ENCODE results near the gene UBR4.

UBR4 gene

DNA sequence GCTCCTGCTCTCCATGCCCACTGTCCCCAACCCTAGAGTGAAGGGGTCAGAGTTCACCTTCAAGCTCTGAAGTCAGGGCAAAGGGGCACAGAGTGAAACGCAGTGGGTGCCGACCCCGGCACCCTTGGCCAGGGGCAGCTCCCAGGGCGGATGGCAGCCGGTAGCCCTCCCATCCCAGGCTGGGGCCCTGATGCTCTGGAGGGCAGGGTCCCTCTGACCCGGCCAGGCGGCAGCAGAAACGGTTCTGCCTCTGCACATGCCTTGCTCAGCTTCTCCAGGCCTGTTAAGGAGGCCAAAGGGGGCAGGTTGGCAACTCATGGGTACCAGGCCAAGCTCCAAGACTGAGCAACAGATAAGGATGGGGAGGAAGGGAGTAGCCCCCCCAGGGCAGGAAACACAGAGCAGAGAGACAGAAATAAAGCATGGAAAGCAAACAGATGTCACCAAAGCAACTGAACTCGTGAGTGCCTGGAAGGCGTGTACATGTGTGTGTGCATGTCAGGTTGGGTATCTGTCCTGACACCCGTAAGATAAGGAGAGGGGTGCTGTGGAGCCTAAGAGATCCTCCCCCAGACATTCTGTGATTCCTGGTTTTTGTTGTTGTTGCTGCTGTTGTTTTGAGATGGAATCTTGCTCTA is 141.3 kb downstream of the UBR4 start:
- no peak for DNase-seq

DNA sequence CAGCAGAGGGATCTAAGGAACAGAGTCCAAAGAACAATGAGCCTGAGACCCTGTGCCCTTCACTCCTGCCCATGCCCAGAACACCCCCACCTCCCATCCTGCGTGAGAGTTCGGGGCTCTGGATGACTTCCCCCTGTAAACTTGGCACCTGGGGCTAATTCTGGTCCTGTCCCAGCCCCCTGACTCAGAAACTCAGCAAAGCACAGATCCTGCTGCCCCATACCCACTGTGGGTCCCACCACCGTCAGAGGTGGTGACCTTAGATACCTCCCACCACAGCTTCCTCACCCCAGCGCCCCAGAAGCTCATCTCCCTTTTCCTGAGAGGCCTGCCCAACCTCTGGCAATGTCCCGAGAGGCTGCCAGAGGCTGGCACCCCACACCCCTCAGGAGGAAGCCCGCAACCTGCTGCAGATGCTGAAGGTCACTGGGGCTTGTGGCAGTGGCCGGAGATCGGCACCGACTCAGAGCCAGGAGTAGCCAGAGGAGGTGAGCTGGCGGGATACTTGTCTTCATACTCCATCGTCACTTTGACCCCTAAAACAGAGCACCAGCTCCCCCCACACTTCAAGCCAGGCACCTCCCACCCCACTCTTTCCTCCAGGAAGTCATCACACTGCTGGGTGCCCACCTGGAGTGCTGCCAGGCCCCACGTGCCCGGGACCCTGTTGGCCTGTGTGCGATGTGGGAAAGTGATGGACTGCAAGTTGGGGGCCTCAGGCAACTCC is 142.0 kb downstream of the UBR4 start:
- DNase-seq: no peak

DNA sequence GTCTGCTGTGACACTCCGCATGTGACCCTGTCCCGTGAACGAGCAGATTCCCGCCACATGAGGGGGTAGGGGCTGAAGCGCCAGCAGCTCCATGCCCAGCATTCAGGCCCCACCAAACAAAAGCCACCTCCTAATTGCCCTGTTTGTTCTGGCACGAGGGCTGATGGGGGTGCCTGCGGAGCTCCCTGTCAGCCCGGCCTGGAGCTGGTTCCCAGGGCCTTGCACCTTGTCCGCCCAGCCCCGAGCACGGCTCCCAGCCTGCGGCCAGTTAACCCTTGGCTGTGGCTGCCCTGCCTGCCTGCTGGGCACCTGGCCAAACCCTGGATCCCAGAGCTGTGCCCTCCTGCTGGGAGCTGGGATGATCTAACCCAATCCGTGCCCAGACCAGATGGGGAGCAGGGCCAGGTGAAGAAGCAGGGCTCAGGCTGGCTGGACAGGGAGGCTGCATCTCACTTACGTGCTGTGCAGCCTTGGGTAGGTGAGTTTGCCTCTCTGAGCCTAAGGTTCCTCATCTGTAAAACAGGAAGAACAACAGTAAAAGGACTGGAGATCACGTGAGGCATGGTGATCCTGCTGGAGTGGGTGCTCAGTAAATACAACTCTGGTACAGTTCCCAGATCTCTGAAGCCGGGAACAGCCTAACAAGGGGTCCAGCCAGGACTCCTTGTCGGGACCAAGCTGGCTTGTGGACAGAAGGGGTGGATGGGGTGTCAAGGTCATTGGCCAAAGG is 142.7 kb downstream of the UBR4 start:
- DNase-seq: no peak

DNA sequence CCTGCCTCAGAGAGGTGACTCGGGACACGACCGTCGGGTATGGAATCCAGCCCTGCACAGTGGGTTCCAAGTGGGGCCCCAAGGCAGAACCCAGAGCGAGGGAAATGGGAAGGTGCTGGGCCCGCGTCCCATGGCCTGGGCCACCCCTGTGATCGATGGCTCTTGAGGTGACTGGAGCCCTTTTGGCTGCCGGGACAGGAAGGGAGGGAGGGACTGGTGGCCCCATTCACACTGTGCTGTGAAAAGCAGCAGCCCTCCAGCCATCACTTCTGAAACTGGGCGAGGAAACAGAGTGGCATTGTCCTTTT is 143.2 kb downstream of the UBR4 start:
- no peak for DNase-seq

DNA sequence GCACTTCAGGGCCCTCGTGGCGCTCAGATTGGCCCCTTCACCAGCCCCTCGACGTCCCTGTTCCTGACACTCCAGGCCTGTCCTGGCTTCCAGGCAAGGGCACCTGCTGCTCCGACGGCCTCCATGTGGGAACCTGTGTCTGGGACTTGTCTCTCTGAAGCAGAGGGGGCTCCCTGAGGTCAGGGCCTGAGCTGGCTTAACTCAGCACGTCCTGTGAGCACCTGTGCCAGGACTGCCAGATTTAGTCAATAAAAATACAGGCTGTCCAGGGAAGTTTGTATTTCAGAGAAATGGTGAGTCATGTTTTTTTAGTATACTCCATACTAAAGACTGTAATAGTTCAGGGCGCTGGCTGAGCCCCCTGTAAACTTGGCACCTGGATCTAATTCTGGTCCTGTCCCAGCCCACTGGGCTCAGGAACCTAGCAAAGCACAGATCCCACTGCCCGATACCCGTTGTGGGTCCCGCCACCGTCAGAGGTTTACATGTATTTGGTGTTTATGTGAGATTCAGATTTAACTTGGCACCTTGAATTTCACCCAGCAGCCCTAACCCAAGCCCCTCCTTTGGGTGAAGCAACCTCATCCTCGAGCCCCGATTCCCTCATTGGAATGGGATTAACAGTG is 143.7 kb downstream of the UBR4 start:
- DNase-seq: no peak

DNA sequence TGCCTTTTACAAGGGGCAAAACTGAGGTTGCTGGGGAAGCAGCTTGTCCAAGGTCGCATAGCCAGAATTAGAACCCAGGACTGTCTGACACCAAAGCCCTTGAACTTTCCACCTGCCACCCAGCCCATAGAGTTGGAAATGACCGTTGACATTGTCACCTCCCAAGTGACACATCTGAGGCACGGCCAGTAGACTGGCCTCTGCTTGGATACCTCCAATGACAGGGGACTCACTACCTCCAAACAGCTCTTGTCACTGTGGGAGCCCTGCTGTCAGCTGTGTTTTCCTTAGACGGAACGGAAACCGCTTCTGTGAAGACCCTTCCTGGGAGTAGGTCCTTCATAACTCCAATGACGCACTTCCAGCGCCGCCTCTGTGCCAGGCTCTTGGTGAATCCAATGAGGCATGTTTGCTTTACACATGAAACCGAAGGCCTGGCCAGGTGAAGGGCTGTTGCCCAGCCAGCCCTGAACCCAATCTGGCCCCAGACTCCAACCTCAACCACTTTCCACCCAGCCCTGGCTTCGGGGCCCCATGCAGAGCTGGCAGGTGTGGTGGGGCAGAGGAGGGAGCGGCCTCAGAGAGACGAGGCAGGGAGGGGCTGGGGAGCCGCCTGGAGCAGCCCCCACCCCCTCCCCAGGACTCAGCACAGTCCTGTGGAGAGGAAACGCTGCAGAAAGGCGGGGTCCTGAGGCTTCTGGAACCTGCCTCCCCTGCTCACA is 144.4 kb downstream of the UBR4 start:
- no peak for DNase-seq

DNA sequence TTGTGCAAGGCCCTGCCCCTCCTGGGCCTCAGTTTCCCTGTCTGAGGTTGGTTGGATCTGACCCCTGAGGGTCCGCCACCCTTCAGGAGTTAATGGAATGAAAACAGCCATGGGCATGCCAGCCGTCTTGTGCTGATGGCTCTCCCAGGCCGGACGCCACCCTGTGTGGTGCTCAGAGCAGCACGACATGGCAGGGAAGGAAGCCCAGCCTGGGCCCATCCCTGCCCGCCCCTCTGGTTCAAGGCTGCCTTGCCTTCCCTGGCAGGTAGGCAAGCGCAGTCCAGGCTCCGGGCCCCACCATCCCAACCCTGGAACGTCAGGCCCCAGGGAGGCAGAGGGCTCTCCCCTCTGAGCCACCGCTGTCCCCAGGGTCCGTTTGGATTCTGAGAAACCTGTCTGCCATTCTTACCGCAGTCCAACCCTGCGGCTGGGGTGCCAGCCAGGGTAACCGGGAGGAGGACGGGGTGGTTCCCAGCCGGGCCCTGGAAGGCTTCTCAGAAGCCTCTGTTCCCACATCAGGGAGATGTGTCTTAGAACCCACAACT is 145.1 kb downstream of the UBR4 start:
- no peak for DNase-seq

DNA sequence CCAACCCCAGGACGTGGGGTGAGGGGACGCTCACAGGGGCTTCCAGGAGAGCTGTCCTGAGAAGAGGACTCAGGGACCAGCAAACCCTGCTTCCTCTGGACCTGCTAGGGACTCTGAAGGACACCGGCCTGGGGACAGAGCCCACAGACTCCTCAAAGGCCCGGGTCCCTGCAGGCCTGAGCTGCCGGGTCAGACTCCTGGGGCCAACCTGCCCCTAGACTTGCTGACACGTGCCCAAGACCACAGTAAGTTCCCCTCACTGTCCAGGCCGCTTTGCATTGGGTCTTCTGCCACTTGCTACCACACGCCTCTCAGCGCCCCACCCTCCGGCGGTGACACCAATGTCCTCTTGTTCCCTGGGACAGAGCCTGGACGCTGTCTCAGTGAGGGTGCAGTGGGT is 146.9 kb downstream of the UBR4 start:
- no peak for DNase-seq

DNA sequence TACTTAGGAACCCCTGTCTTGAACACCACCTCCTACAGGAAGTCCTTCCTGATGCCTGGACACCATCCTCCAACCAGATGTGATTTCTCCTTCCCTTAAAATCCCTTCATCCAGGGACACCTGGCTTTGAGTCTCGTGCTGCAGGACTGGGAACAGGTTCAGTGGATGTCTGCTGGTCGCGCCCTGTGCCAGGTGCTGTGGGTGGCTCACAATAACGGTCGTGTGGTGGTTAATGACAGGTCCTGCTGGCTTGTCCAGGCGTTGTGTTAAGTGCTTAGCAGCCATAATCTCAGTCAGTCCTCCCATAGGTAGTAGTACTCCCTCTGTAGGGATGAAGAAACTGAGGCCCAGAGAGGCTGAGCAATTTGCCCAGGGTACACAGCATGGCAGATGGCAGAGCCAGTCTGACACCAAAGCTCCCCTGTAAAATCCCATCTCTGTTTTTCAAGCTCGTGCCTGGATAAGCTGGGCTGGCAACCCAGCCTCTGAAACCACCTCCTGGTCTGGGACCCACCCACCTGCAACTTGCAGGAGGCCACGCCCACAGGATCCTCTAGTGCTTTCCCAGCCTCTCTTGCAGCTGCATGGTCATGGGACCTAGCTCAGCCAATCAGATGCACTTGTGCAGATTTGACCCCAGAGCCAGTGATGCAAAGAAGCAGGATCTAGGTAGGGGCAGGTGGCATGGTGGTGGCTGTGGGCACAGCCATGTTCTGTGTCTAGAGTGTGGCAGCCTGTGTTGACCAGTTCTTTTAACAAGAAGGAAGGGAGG is 147.6 kb downstream of the UBR4 start:
- DNase-seq: no peak

DNA sequence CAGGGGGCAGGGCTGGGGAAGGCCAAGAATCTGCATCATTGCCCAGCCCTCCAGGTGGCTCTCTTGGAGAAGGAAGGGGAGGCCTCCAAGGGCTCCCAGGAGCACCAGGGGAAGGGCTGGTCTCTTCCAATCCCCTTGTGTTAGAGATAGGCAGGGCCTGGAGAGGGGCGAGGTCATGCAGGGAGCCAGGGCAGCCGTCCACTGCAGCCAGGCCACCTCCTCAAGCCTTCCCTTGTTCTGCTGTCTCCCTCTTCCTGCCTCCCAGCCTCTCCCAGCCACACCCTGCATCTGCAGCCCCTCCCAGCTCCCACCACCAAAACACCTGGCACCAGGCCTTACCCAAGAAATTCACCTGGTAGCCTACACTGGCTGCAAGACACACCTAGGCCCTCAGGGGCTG is 148.3 kb downstream of the UBR4 start:
- no peak for DNase-seq

DNA sequence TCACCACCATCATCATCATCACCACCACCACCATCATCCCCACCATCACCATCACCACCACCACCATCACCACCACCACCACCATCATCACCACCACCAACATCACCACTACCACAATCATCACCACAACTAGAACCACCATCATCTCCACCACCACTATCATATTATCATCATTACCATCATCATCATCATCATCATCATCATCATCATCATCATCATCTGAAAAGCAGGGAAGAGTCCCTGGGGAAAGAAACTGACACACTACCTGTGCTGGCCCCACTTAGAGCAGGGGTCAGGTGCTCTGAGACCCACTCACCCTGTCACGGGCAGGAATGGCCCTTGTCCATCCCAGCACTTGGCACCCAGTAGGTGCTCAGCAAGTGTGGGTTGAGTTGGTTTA is 148.7 kb downstream of the UBR4 start:
- no peak for DNase-seq

DNA sequence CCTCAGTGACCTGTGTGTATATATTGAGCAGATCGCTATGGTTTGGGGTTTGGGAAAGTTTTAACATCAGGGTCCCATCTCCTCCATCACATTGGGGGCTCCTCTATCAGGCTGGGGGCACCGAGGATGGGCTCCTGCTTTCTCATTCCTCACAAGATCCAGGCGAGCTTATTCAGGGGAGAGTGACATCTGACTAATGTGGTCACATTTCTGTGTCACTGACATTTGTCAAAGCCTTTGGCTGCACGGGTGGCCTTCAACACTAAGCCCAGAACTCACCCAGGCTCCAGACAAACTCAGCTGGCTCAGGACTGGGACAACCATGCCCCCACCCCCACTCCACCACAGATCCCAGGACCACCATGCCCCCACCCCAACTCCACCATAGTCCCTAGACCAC is 150.3 kb downstream of the UBR4 start:
- no peak for DNase-seq

DNA sequence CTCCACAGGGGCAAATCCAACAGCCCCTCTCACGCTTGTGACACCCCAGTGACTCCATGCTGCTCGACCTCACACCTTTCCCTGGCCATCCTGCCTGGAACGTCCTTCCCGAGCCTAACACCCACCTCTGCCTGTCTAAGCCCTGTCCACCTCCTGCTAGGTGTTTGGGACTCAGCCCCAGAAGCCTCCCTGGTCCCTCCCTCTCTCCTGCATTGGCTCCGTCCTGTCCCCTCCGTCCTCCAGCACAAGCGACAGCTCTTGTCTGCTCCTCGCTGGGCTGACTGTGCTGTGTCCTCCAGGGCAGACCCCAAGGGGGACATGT is 151.6 kb downstream of the UBR4 start:
- no peak for DNase-seq

DNA sequence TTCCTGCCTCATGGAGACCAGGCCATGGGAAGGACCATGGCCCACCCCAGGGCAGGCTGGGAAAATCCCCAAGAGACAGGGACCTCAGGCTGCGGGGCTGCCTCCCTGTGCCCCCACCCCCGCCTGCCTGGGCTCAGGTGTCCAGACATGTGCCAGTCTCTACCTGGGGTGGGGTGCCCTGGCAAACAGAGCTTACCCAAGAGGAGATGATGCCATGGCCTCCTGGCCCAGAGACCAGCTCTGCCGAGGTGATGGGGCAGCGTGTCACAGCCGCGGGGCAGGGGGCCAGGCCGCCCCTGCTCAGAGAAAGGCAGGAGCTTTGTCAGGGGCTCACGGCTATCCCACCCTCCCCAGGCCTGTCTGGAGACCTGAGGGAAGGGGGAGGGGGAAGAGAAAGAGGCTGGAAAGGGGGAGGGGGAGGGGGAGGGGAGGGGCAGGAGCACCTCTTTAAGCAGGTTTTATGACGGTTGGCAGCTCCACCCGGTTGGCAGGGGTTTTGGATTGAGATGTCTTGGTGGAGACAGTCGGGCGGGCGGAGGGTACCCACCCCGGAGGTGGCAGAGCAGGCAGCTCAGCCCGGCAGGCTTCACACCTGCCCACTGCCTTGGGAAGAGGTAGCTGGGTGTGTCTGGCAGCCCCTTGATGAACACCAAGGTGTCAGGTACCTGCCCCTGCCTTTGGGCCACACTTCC is 152.1 kb downstream of the UBR4 start:
- DNase-seq: no peak

DNA sequence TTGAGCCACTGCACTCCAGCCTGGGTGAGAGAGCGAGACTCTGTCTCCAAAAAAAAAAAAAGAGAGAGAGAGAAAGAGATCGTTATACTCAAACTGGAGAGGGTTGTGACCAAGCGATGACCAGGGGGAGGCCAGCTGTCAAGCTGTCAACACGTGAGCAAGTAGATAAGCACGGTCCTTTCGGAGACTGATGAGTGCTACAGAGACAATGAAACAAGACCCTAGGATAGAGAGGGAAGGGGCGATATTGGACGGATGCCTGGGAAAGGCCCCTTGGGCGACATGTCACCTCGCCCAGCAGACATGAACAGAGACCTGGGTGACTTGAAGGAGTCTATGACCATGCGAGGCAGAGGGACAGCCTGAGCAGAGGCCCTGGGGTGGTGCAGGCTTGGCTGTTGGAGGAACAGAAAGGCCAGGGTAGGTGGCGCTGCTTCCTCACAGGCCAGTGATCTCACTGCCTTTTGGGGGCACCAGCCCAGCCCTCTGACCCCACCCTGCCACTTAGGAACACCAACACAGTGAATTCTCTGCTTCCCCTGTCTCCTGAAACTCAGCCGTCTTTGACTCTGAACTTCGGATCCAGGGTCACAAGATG is 152.8 kb downstream of the UBR4 start:
- DNase-seq: no peak

DNA sequence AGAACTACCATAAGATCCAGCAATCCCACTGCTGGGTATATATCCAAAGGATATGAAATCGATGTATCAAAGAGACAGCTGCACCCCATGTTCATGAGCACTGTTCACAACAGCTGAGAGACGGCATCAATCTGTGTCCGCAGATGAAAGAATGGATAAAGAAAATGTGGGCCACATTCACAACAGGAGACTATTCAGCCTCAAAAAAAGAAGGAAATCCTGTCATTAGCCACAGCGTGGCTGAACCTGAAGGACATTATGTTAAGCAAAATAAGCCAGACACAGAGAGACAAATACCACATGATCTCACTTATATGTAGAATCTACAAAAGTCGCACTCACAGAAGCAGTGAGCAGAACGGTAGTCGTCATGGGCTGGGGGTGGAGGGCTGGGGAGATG is 154.4 kb downstream of the UBR4 start:
- no peak for DNase-seq

DNA sequence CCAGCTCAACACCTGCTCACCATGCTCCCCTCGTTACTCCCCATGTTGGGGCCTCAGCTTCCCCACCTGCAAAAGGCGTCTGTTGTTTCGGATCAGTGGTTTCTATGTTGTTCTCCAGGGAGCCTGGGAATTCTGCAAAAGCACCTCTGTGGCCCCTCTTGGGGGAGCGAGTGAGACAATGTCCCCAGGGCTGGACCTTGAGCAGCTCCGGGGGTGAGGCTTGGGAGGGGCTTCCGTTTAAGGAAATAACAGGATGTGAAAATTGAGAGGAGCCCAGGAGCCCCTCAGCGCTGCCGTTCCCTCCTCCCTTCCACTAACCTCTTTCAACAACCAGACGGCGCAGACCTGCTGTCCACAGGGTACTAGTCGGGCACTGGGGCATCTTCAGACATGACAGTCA is 155.1 kb downstream of the UBR4 start:
- no peak for DNase-seq

DNA sequence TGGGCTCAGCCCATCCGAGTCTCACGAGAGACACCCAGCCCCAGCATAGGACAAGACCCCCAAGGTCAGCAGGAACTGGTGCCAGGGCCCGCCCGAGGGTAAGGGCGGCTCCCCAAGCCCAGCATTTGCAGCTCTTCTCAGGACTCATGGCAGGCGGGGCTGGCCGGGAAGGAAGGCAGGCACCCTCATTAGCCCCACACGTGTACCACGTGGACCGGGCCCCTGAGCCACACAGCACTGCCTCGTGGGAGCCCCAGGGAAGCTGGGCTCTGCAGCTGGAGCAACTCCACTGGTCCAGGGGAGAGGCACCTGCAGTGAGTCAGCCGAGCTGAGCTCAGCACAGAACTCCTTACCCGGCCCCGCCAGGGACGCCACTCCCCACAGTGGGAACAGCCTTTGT is 155.8 kb downstream of the UBR4 start:
- DNase-seq: no peak

DNA sequence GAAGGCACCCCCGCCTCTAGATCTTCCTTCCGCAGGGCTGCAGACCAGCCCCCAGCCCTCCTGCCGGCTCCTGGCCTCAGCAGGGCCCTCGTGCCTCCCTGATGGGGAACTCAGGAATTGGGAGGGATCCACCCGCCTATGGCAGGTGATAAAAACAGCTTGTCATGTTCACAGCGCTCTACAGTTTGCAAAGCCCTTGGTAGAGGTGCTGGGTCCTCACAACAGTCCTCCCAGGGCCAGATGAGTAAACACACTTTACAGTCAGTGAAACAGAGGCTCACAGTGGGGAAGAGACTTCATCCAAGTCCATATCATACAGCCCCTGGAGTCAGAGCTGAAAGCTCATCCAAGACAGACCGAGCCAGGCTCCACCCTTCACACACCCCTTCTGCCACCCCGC is 156.6 kb downstream of the UBR4 start:
- no peak for DNase-seq

DNA sequence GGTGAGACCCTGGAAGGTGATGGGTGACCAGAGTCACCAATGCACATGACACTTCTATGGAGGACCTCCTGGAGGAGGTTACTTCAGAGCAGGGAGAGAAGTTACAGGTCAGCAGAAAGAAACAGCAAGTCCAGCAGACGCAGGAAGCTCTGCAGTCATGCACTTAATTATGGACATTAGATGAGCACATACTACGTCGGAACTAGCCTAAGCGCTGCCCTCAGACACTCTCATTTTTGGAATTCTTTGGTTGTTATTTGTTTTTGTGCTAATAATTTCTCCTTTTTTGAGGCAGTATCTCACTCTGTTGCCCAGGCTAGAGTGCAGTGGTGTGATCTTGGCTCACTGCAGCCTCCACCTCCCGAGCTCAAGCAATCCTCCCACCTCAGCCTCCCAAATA is 160.3 kb downstream of the UBR4 start:
- no peak for DNase-seq

DNA sequence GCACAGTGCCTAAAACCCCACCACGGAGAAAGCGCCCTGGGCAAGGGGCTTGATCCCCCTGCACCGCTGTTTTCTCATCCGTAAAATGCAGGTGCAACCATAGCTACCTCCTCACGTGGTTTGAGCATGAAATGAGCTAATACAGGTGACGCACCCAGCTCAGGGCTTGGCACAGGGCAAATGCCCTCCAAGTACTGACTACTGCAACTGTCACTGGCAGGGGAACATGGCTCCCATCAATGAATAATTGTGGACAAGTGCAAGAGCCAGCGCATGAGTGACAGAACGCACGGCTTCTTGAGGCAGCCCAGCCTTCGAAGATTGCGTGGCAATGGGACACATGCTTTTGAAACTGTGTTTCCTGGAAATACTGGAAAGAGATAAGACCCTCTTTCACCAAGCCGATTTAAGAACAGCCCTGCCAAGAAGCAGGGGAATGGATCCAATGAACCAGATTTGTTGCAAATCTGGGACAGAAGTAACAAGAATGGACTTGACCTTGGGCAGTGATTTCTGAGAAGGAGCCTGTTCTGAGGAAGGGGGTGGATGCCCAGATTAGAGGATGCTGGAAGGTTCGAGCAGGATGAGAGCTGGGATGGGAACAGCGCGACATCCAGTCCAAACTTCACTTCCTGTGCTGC is 160.8 kb downstream of the UBR4 start:
- no peak for DNase-seq

All from NCI-H526 (cell line).